AG04449 (cell line): ENCODE data around the gene BANP.
"Not testable (repeated sequence)": the region's sequence is repeated elsewhere in the genome, so short reads cannot be mapped to it uniquely, and the experiment has no call there.

ENCODE experiments used
- CTCF ChIA-PET: fragments of 350-600 bp; formaldehyde crosslinking; extraction: SDS; loops from one replicate; lab custom pipeline; 2021; ENCODE audit warnings: antibody characterized with exemption; lab: Yijun Ruan, JAX
- POLR2A ChIA-PET: fragments of 400-600, 350-600 bp; formaldehyde crosslinking; extraction: SDS; loops from one replicate; lab custom pipeline; 2020; ENCODE audit warnings: antibody characterized with exemption, inconsistent platforms; lab: Yijun Ruan, JAX
- DNase-seq: peaks from one replicate; pipeline ENCODE4 v3.0.0-alpha.2; 2010; ENCODE audit warnings: low read depth, low spot score
- H3K4me3 ChIP-seq: 2 replicates; pipeline ENCODE4 v1.5.1; 2011; ENCODE audit warnings: low read depth, mild to moderate bottlenecking, control low read depth, low read length
- TF ChIP-seq, protein P1 (sequence below): IDR thresholded peaks from one replicate; pipeline ENCODE4 v1.5.1; 2011; ENCODE audit warnings: mild to moderate bottlenecking, moderate library complexity, low read length, control low read depth, inconsistent platforms; ENCODE audit not compliant: insufficient read depth; ENCODE audit errors: missing control alignments

Gene BANP

DNA sequence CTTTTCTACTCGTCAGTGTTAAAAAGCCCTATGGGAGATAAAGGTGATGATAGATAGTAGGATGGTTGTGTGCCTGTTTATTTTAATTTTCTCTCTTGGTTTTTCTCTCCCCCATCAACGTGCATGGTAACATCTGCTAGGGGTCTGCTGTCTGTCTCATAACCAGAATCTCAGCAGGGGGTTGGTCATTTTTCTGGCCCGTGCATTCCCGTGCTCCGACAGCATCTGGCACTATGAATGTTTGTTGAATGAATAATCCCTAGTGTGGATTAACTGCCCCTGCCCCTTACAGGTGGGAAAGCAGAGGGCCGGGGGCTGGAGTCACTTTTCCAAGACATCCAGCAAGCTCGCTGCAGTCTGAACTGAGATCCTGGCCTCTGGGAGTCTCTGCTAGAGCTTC is 21.2 kb upstream of the BANP start:
- TF ChIP-seq, protein P1, sequence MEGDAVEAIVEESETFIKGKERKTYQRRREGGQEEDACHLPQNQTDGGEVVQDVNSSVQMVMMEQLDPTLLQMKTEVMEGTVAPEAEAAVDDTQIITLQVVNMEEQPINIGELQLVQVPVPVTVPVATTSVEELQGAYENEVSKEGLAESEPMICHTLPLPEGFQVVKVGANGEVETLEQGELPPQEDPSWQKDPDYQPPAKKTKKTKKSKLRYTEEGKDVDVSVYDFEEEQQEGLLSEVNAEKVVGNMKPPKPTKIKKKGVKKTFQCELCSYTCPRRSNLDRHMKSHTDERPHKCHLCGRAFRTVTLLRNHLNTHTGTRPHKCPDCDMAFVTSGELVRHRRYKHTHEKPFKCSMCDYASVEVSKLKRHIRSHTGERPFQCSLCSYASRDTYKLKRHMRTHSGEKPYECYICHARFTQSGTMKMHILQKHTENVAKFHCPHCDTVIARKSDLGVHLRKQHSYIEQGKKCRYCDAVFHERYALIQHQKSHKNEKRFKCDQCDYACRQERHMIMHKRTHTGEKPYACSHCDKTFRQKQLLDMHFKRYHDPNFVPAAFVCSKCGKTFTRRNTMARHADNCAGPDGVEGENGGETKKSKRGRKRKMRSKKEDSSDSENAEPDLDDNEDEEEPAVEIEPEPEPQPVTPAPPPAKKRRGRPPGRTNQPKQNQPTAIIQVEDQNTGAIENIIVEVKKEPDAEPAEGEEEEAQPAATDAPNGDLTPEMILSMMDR = no peak
- no peak overlapping the region for H3K4me3 ChIP-seq
- ChIA-PET POLR2A (no interaction called here), CTCF (interaction anchor here (1.1 to 1.2 kb wide), 2 partner anchors 9 to 29 kb away, joined by 3 to 6 read pairs; no protein-coding TSS in a partner anchor)
- no peak for DNase-seq

DNA sequence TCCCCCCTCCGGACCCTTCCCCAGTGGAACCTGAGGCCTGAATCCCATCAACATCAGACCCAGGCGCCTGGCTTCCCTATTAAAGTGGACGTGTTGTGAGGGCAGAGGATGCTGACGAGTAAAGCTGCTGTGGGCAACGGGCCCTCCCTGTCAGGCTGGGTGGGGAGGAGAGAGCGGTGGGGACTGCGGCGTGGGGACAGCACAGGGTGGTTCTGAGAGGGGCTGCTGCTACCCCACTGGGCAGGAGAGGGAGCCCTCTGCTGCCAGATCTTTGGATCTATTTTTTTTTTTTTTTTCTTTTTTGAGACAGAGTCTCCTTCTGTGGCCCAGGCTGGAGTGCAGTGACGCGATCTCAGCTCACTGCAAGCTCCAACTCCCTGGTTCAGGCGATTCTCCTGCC is 20.8 kb upstream of the BANP start:
- CTCF ChIA-PET = interaction anchor here (1.1 to 1.2 kb wide), 2 partner anchors 9 to 30 kb away, joined by 3 to 6 read pairs; no protein-coding TSS in a partner anchor
- no peak overlapping the region for H3K4me3 ChIP-seq
- TF ChIP-seq, protein P1 = peak; percentile 25
- no peak for DNase-seq
- POLR2A ChIA-PET = interaction anchor here (0.6 kb wide), 1 partner anchor 349 kb away, joined by 3 read pairs; no protein-coding TSS in a partner anchor

DNA sequence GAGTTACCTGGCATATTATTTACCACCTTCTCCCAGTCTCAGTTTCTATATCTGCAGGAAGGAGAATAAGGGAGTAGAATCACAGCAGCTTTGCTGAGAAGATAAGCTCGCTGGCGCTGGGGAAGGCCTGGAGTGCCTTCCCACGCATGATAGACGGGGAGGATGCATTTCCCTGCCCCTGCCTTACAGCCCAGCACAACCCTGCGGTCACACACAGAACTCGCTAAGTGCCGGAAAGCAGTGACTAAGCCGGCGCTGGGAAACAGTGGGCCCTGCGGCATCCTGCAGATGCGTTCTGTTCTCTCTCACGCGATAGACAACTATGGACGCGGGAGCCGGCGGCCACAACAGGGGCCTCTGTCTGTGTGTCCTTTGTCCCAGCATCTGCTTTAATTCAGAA is 19.7 kb upstream of the BANP start:
- ChIA-PET POLR2A (no interaction called here), CTCF (no interaction called here)
- H3K4me3 ChIP-seq = no peak overlapping the region
- TF ChIP-seq, protein P1 = no peak
- no peak for DNase-seq

DNA sequence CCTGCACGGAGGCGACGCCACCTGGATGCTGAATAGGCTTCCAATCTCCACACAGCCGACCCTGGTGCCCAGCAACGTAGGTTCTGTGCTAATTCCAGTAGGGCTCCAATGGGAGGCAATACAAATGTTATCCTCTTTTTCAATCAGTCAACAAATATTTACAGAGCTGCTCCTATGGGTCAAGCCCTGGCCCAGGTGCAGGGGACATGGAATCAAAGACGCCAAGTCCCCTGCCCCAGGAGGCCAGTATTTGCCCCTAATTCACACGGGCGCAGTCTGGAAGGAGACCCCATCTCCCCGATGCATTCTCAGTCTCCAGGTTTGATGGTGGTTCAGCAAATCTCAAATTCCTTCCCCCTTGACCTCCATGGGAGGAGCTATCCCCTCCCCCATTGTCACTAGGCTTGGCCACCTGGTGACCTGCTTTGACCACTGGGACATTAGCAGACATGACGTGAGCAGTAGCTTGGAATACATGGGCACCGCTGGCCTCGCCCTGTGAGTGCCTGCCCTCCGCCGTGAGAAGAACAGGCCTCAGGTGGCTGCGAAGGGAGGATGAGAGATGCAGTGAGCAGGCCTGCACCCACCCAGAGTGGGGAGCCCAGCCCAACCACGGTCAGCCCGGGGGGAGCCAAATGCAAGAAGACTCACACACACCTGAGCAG is 18.6 kb upstream of the BANP start:
- DNase-seq, H3K4me3 ChIP-seq, CTCF ChIA-PET, POLR2A ChIA-PET: not testable (repeated sequence)

DNA sequence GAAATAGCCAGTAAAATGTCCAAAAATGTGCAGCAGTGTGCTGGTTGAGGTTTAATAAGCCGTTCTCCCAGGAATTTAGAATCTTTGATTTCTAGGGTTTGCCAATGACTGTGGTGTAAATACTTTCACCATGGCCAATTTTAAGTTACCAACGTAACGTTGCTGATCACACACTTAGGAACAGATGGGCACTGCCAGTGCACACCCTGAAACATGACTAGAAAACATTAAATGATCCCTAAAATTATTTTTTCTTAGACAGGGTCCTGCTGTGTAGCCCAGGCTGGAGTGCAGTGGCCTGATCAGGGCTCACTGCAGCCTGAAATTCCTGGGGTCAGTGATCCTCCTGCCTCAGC is 18.1 kb upstream of the BANP start:
- ChIA-PET POLR2A (no interaction called here), CTCF (no interaction called here)
- TF ChIP-seq, protein P1 = no peak
- H3K4me3 ChIP-seq = no peak overlapping the region
- no peak for DNase-seq

DNA sequence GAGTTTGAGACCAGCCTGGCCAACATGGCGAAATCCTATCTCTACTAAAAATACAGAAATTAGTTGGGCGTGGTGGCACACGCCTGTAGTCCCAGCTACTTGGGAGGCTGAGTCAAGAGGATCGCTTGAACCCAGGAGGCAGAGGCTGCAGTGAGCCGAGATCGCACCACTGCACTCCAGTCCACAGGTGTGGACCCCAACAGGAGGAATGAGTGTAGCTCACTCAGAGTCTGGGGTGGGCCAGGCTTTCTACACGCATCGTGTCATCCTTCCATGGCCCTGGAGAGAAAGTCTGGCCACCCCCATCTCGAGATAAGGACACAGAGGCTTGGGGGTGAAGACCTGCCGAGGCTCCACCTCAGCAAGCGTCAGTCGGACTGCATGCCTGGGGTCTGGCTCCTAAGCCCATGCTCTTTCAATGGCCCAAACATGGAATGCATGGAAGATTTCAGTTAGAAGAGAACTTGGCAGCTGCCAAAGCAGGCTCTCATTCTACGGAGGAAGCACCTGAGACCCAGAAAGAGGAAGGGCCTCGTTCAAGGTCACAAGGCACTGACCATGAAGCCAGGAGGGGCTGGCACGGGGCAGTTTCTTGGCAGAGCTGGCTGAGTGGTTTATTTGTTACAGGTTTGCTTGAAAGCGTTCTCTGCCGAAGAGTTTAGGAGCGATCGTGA is 16.3 kb upstream of the BANP start:
- H3K4me3 ChIP-seq, DNase-seq, CTCF ChIA-PET, POLR2A ChIA-PET: not testable (repeated sequence)

DNA sequence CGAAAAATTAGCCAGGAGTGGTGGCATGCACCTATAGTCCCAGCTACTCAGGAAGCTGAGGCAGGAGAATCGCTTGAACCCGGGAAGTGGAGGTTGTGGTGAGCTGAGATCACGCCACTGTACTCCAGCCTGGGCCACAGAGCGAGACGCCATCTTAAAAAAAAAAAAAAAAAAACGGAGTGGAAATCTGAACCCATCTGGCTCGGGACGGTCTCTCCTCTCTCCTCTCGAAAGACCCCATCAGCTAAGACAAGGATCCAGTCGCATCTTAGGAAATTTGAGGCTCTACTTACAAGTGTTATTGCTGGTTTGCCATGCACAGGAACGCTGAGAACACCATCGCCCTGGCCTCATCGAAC is 15.2 kb upstream of the BANP start:
- H3K4me3 ChIP-seq, POLR2A ChIA-PET, DNase-seq, CTCF ChIA-PET: not testable (repeated sequence)
